Measurements from ENCODE around the gene MYT1.

MYT1 gene

DNA sequence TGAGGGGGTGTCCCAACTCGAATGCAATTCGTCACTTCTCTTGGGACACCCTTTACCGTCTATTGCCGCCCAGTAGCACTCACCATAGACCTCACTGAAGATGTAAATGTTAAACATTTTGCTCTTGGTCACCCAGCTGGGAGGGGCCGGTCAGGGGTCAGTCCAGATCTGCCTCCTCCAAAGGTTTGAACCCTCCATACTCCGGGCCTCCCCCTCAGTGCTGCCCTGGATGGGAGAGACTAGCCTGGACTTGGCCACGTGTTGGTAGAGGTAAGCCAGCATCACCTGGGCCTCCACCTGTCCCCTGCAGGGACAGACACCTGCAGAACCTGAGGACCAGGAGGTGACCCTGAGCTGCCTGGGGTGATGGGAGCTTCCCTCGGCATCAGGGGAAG, 5.0 kb upstream of the MYT1 start:
- TF ChIP-seq, protein P1, sequence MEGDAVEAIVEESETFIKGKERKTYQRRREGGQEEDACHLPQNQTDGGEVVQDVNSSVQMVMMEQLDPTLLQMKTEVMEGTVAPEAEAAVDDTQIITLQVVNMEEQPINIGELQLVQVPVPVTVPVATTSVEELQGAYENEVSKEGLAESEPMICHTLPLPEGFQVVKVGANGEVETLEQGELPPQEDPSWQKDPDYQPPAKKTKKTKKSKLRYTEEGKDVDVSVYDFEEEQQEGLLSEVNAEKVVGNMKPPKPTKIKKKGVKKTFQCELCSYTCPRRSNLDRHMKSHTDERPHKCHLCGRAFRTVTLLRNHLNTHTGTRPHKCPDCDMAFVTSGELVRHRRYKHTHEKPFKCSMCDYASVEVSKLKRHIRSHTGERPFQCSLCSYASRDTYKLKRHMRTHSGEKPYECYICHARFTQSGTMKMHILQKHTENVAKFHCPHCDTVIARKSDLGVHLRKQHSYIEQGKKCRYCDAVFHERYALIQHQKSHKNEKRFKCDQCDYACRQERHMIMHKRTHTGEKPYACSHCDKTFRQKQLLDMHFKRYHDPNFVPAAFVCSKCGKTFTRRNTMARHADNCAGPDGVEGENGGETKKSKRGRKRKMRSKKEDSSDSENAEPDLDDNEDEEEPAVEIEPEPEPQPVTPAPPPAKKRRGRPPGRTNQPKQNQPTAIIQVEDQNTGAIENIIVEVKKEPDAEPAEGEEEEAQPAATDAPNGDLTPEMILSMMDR (conservative IDR thresholded peaks at IDR 0.05; ENCODE audit: control insufficient read depth, insufficient read depth, low read depth, low read length): no peak
- DNase-seq (ENCODE audit: low read depth): no peak
- no peak overlapping the region for H3K4me3 ChIP-seq (ENCODE audit: control insufficient read depth, low read depth, low read length)

- TF ChIP-seq, protein P1 (conservative IDR thresholded peaks at IDR 0.05; ENCODE audit: control insufficient read depth, insufficient read depth, low read depth, low read length): no peak
- H3K4me3 ChIP-seq (ENCODE audit: control insufficient read depth, low read depth, low read length): no peak overlapping the region
- no peak for DNase-seq (ENCODE audit: low read depth)
Measured at GRCh38 chr20:64159711-64160110, 4.5 kb upstream of the MYT1 start.

- TF ChIP-seq, protein P1 (conservative IDR thresholded peaks at IDR 0.05; ENCODE audit: control insufficient read depth, insufficient read depth, low read depth, low read length): no peak
- H3K4me3 ChIP-seq (ENCODE audit: control insufficient read depth, low read depth, low read length): no peak overlapping the region
- no peak for DNase-seq (ENCODE audit: low read depth)
Measured at GRCh38 chr20:64160118-64160517, 4.1 kb upstream of the MYT1 start.

GRCh38 chr20:64160526-64161355, 3.5 kb upstream of the MYT1 start:
- DNase-seq (ENCODE audit: low read depth): no peak
- TF ChIP-seq, protein P1 (conservative IDR thresholded peaks at IDR 0.05; ENCODE audit: control insufficient read depth, insufficient read depth, low read depth, low read length): no peak
- no peak overlapping the region for H3K4me3 ChIP-seq (ENCODE audit: control insufficient read depth, low read depth, low read length)

DNA sequence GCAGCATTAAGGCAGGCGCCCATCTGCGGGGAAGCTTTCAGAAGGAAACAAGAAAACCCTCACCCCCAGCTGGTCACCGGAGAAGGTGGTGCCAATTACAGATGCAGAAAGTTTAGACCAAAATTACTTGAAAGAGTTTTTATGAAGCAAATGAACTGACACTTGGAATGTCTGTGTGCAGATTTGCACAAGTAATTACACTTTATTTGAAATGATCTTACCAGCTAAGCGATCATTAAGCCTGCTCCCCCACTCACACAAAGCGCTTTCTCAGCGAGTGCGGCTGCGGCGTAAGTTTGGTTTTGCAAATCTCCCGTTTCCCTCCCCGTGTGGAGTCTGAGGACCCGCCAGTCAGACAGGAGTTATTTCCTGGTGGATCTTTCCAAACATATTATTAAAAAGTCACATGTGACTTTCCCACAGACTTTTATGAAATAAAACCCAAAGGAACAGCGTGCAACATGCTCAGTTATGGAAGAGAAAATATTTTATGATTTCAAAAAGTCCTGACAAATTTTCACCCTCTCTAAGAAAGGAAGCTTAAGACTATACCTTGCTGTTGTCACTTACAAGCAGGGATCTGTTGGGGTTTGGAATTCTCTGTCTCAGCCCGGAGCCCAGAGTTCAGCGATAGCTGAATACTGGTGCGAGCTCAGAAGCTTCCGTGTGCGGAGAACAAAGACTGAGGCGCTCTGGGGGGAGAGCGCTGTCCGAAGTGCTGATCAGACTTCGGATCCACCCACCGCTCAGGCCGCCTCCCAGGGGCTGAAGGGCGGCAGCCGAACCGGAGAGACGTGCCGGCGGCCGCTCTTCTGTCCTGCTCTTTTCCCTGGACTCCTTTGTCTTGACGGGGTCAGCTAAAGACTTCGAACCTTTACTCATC, 2.7 kb upstream of the MYT1 start:
- no peak overlapping the region for H3K4me3 ChIP-seq (ENCODE audit: control insufficient read depth, low read depth, low read length)
- peak; percentile 39 for DNase-seq (ENCODE audit: low read depth)
- TF ChIP-seq, protein P1 (conservative IDR thresholded peaks at IDR 0.05; ENCODE audit: control insufficient read depth, insufficient read depth, low read depth, low read length): no peak

DNA sequence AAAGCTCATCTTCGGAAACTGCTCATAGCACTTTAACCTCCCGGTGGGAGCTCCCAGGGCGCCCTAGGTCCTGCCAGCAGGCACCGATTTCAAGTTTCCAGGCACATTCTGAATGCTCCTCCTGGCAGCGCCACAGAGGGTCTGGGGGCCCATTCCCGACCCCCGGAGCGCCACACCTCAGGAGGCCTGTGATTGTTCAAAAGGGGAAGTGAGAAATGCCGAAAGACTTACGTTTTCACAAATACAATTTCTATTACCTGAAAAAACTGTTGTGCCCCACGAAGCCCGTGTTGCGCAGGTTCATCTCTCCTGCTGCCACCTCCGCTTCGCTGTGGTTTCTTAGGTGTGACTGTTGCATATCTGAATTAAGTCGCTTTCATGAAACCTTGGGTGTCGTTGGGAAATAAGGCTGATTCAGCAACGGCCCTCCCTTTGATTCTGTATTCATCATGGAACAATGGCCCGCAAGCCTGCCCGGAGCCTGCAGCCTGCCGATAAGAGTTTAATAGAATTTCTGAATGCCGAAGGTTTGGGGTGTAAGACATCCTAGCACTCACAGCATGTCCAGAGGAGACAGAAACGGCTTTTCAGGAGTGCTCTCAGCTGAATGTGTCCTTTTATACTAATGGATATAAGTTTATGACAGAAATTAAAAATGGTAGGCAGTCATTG, 1.9 kb upstream of the MYT1 start:
- TF ChIP-seq, protein P1 (conservative IDR thresholded peaks at IDR 0.05; ENCODE audit: control insufficient read depth, insufficient read depth, low read depth, low read length): no peak

More for the DNA sequence above, 1.9 kb upstream of the MYT1 start:
- no peak for DNase-seq (ENCODE audit: low read depth)
- no peak overlapping the region for H3K4me3 ChIP-seq (ENCODE audit: control insufficient read depth, low read depth, low read length)

Data from fibroblast of mammary gland (primary cell).